Measurements from ENCODE around the gene SLC35A5. TPM values are rescaled to one million over a fixed set of nuclear protein-coding genes. Genes with fewer than 3 reads are reported as not detected.
A peak's percentile ranks its signal among the peaks of the same experiment; 100 is the strongest.

SLC35A5 gene
- total RNA-seq, 1 experiment from 2014 or later: 21.4 TPM

GRCh38 chr3:112579697-112580096, 17.9 kb downstream of the SLC35A5 start:
- Histone ChIP-seq H4K20me1 (ENCODE audit: insufficient read depth) (no peaks in the 10 kb centered on the region), H2AFZ (ENCODE audit: low read depth, low read length, poor library complexity, severe bottlenecking) (no peak overlapping the region), H3K4me2 (ENCODE audit: low read length) (no peak overlapping the region), H3K27me3 (ENCODE audit: insufficient read depth, low read length) (no peaks in the 10 kb centered on the region), H3K4me3 (replicated peaks in 1 of 2; ENCODE audit: low read depth in 1 of 2, low read length in 2 of 2) (no peak overlapping the region), H3K4me1 (ENCODE audit: control insufficient read depth in 1 of 2, insufficient read depth in 2 of 2, low read length in 2 of 2) (no peaks in the 10 kb centered on the region), H3K27ac (ENCODE audit: low read depth, low read length) (no peak overlapping the region), H3K9ac (ENCODE audit: low read length) (no peak overlapping the region), H3K36me3 (ENCODE audit: control insufficient read depth in 1 of 2, insufficient read depth in 2 of 2, low read length in 2 of 2) (0 out of 4 replicates have a peak, but pooled peaks cover 0 to 5% of the 10 kb centered on the region in 2 experiments), H3K79me2 (ENCODE audit: insufficient read depth, low read length) (no peaks in the 10 kb centered on the region), H3K9me2 (ENCODE audit: insufficient read depth) (no peaks in the 10 kb centered on the region), H3K9me3 (ENCODE audit: control insufficient read depth in 1 of 2, insufficient read depth in 1 of 2, low read depth in 1 of 2, low read length in 2 of 2) (no peaks in the 10 kb centered on the region)
- BruUV-seq (replicated peaks): no TSS peak
- ATAC-seq (no peak), DNase-seq (ENCODE audit: low read depth, low spot score) (no peak)
- ChIA-PET POLR2A (no interaction called here), RAD21 (ENCODE audit: low non-redundant PET in 1 of 2, low total read pairs in 2 of 2, uncharacterized antibody in 2 of 2, unreplicated experiment in 2 of 2) (no interaction called here), CTCF (no interaction called here)
- intact Hi-C loops (cut with micrococcal nuclease): loop anchor here (5.0 kb wide), 2 partner anchors 63 to 233 kb away; partner anchors contain the start of gene CCDC80
- no peak for TF ChIP-seq YY1 (IDR thresholded peaks at IDR 0.05; ENCODE audit: extremely low read depth, insufficient replicate concordance, low read depth, low read length)
- no peak for TF ChIP-seq EGR1 (IDR thresholded peaks at IDR 0.05; ENCODE audit: low read depth)
- no peak for TF ChIP-seq ZFX (IDR thresholded peaks at IDR 0.05)

GRCh38 chr3:112582244-112582874, 20.5 kb downstream of the SLC35A5 start:
- no TSS peak for BruUV-seq (replicated peaks)
- Histone ChIP-seq H3K4me1 (ENCODE audit: control insufficient read depth in 1 of 2, insufficient read depth in 2 of 2, low read length in 2 of 2) (no peaks in the 10 kb centered on the region), H4K20me1 (ENCODE audit: insufficient read depth) (no peaks in the 10 kb centered on the region), H3K79me2 (ENCODE audit: insufficient read depth, low read length) (no peaks in the 10 kb centered on the region), H3K4me2 (ENCODE audit: low read length) (no peak overlapping the region), H3K9ac (ENCODE audit: low read length) (no peak overlapping the region), H3K27me3 (ENCODE audit: insufficient read depth, low read length) (no peaks in the 10 kb centered on the region), H3K4me3 (replicated peaks in 1 of 2; ENCODE audit: low read depth in 1 of 2, low read length in 2 of 2) (no peak overlapping the region), H3K36me3 (ENCODE audit: control insufficient read depth in 1 of 2, insufficient read depth in 2 of 2, low read length in 2 of 2) (0 out of 4 replicates have a peak, but pooled peaks cover 0 to 5% of the 10 kb centered on the region in 2 experiments), H2AFZ (ENCODE audit: low read depth, low read length, poor library complexity, severe bottlenecking) (no peak overlapping the region), H3K9me3 (ENCODE audit: control insufficient read depth in 1 of 2, insufficient read depth in 1 of 2, low read depth in 1 of 2, low read length in 2 of 2) (no peaks in the 10 kb centered on the region), H3K27ac (ENCODE audit: low read depth, low read length) (no peak overlapping the region), H3K9me2 (ENCODE audit: insufficient read depth) (no peaks in the 10 kb centered on the region)
- ATAC-seq (peak; percentile 64), DNase-seq (ENCODE audit: low read depth, low spot score) (peak; percentile 34)
- CTCF ChIA-PET: interaction anchor here (0.6 to 2.0 kb wide), 10 partner anchors 11 to 397 kb away, joined by 3 to 7 read pairs (median 4); no protein-coding TSS in a partner anchor
- intact Hi-C loops (cut with micrococcal nuclease): loop anchor here (2.0 to 5.0 kb wide), 3 partner anchors 60 to 396 kb away; partner anchors contain the start of gene CCDC80
- POLR2A ChIA-PET: no interaction called here
- RAD21 ChIA-PET (ENCODE audit: low non-redundant PET in 1 of 2, low total read pairs in 2 of 2, uncharacterized antibody in 2 of 2, unreplicated experiment in 2 of 2): interaction anchor here in 1 of 2 experiments (1.4 to 1.6 kb wide), 2 partner anchors 152 to 232 kb away, joined by 3 to 5 read pairs; no protein-coding TSS in a partner anchor
- TF ChIP-seq CTCF (IDR thresholded peaks at IDR 0.05 in 2 of 3, conservative IDR thresholded peaks at IDR 0.05 in 1 of 3; ENCODE audit: borderline replicate concordance in 1 of 3, insufficient read depth in 1 of 3, low read depth in 2 of 3, low read length in 2 of 3) (peak; percentile 41 to 71 (median 62); a peak in 5 of 6 replicates), SP1 (IDR thresholded peaks at IDR 0.05; ENCODE audit: low read depth) (no peak), TCF7L2 (IDR thresholded peaks at IDR 0.05; ENCODE audit: borderline replicate concordance, extremely low read depth, insufficient read depth, insufficient read length) (no peak), EZH2phosphoT487 (IDR thresholded peaks at IDR 0.05; ENCODE audit: borderline replicate concordance) (no peak), YY1 (IDR thresholded peaks at IDR 0.05; ENCODE audit: extremely low read depth, insufficient replicate concordance, low read depth, low read length) (no peak), ELF1 (IDR thresholded peaks at IDR 0.05; ENCODE audit: borderline replicate concordance, low read depth) (no peak), EZH2 (IDR thresholded peaks at IDR 0.05) (no peak), ZNF274 (IDR thresholded peaks at IDR 0.05; ENCODE audit: low read depth, low read length) (no peak), RAD21 (IDR thresholded peaks at IDR 0.05; ENCODE audit: low read depth) (peak; percentile 72), REST (IDR thresholded peaks at IDR 0.05; ENCODE audit: low read depth) (no peak), JUND (IDR thresholded peaks at IDR 0.05) (no peak)
